HepG2 (cell line): ENCODE data around the gene CHMP1A. TPM values are rescaled to one million over a fixed set of nuclear protein-coding genes. Genes with fewer than 3 reads are reported as not detected.

Experiments
- ATAD3A ChIP-seq: sonication (generic); formaldehyde crosslinking; IDR thresholded peaks from 2 replicates; pipeline ENCODE4 v1.4.0; 2020; ENCODE audit warnings: missing genetic modification reagents
- FOXC1 ChIP-seq: sonication (generic); formaldehyde crosslinking; IDR thresholded peaks from 2 replicates; pipeline ENCODE4 v1.8.0; 2022; ENCODE audit warnings: mild to moderate bottlenecking, missing genetic modification reagents, borderline replicate concordance
- GATAD2A ChIP-seq: IDR thresholded peaks from 2 replicates; pipeline ENCODE4 v1.6.1; 2016
- IRF2 ChIP-seq: IDR thresholded peaks from 2 replicates; pipeline ENCODE4 v1.6.1; 2018; ENCODE audit warnings: missing genetic modification reagents, missing compliant biosample characterization
- LRRFIP1 ChIP-seq: sonication (generic); formaldehyde crosslinking; conservative IDR thresholded peaks from 2 replicates; pipeline ENCODE4 v1.4.0; 2020; ENCODE audit warnings: missing genetic modification reagents
- NCOA2 ChIP-seq: sonication (generic); formaldehyde crosslinking; IDR thresholded peaks from 2 replicates; pipeline ENCODE4 v1.8.0; 2022; ENCODE audit warnings: inconsistent platforms
- NR2F6 ChIP-seq, 2 experiments: IDR thresholded peaks; 2 replicates each; pipeline ENCODE4 v1.6.1; 2016; ENCODE audit warnings: antibody characterized with exemption in 1 of 2, mild to moderate bottlenecking in 1 of 2
- SNAPC2 ChIP-seq: sonication (generic); formaldehyde crosslinking; IDR thresholded peaks from 2 replicates; pipeline ENCODE4 v1.8.1; 2022; ENCODE audit warnings: mild to moderate bottlenecking, missing genetic modification reagents
- SPEN ChIP-seq: sonication (generic); formaldehyde crosslinking; IDR thresholded peaks from 2 replicates; pipeline ENCODE4 v1.5.1; 2020; ENCODE audit warnings: low read depth, mild to moderate bottlenecking, missing genetic modification reagents
- TEAD3 ChIP-seq: optimal IDR thresholded peaks from 2 replicates; pipeline ENCODE3; 2016; ENCODE audit warnings: borderline replicate concordance
- polyA plus RNA-seq, 8 experiments: library from polyadenylated mRNA; depleted of rRNA in 3 of 8; stranded (reverse) in 7 of 8; unstranded in 1 of 8; fragments of >200 nt; fragmentation: Illumina TruSeq in 4 of 8; extraction: Trizol in 4 of 8; gene quantifications; 2 replicates each; pipeline versions ENCODE4 v1.2.1 to v1.2.3, GENCODE V29; 2011 to 2016; ENCODE audit warnings: low read depth in 4 of 8, missing spikeins in 1 of 8, mixed read lengths in 1 of 8; ENCODE audit not compliant: insufficient read depth in 1 of 8
- total RNA-seq, 5 experiments: library from RNA; depleted of rRNA; stranded (reverse); fragments of >200 nt; fragmentation: Illumina TruSeq; extraction: Trizol; gene quantifications; 2 replicates each; pipeline ENCODE4 v1.2.3, GENCODE V29; 2016; ENCODE audit warnings: low read depth in 1 of 5

Gene CHMP1A
- total and polyA plus RNA-seq, 2 of the 13 experiments (the other 11 are each of a cell fraction or from before 2014, with no cell fraction given), result 69.4 to 73.3 TPM

- TF ChIP-seq LRRFIP1, result 0 out of 2 replicates have a peak, but pooled peaks have one; percentile 52
- TF ChIP-seq IRF2 (CRISPR knock-in tag), result no peak
- TF ChIP-seq TEAD3 (CRISPR knock-in tag), result peak; percentile 94
- 0 out of 2 replicates have a peak, but pooled peaks have one; percentile 30 for TF ChIP-seq GATAD2A (CRISPR knock-in tag)
- no peak for TF ChIP-seq ATAD3A (CRISPR knock-in tag)
- peak; percentile 8; the same call in 1 of the 2 replicates for TF ChIP-seq SNAPC2 (CRISPR knock-in tag)
- peak; percentile 19; the same call in 1 of the 2 replicates for TF ChIP-seq SPEN (CRISPR knock-in tag)
- peak; percentile 31; the same call in 1 of the 2 replicates for TF ChIP-seq NCOA2
- TF ChIP-seq FOXC1 (CRISPR knock-in tag), result no peak
- no peak for TF ChIP-seq NR2F6 (IDR thresholded peaks at IDR 0.05)
- TF ChIP-seq NR2F6 (CRISPR knock-in tag; IDR thresholded peaks at IDR 0.05), result peak; percentile 14; the same call in 1 of the 2 replicates
Observed at GRCh38 chr16:89688395-89688794, 30.9 kb upstream of the CHMP1A start (continued).
